IPS-NIHi11 (cell line): Measurements from ENCODE around the gene RXFP4.
"Not testable (repeated sequence)": the region's sequence is repeated elsewhere in the genome, so short reads cannot be mapped to it uniquely, and the experiment has no call there.

ENCODE experiments used
- DNase-seq: peaks from one replicate; pipeline ENCODE4 v3.0.0; 2012; ENCODE audit warnings: mixed read lengths, low spot score

RXFP4 gene

GRCh38 chr1:155930725-155931124, 10.7 kb upstream of the RXFP4 start:
- DNase-seq: not testable (repeated sequence)

GRCh38 chr1:155931332-155932038, 10.0 kb upstream of the RXFP4 start:
- no peak for DNase-seq

GRCh38 chr1:155932081-155932480, 9.4 kb upstream of the RXFP4 start:
- DNase-seq: no peak

DNA sequence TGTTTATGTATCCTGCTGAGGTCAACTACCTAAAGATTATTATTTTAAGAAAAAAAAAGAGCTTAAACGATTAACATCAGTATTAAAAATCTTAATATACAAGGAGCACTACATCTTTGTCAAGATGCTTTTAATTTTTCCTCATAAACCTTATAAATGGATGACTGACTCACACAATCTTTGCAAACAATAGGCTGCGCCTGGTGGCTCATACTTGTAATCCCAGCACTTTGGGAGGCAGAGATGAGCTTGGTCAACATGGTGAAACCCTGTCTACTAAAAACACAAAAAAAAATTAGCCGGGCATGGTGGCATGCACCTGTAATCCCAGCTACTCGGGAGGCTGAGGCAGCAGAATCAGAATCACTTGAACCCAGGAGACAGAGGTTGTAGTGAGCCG, 9.0 kb upstream of the RXFP4 start:
- no peak for DNase-seq

- DNase-seq: no peak
Observed at GRCh38 chr1:155933591-155934096, 7.8 kb upstream of the RXFP4 start.

DNA sequence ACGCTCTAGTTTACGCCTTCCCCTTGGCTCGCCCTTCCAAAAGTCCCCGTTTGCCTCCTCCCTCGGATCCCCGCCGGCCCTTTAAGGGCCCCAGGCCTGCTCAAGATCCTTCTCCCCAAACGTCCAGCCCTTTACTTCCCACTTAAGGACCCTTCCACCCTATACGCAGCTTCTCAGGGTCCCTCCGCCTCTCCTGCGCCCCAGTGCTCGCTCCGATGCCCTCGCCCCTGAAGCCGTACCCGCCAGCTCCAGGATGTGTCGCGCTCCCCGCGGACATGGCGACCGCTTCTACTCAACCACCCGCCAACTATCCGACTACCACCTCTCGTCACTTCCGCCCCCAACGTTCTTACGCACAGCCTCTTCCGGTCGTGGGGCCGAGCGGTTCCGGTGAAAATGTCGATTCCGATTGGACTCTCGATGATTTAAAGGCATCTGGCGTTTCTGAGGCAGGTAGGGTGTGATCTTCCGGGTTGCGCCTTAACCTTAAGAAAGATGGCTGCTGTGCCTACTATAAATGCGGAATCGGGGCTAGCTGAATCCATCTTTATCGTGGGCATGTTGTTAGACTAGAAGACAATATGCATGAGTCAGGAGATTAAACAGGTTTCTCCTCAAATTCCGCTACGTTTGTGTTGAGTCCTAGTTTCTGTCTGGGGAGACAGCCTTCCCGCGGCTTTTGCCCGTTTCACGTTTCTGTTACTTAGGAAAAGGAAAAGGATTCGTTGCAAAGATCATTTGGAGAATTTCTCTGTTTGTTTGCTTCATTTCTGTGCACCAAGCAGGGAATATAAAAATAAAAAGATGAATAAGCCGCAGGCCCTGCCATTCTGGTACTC, 7.1 kb upstream of the RXFP4 start, which contains the start of gene KHDC4:
Gene KHDC4, minus strand, starts transcription at position 317 of the 839 bp plus-strand sequence. Its CDS starts 40 bp downstream, at position 277.
- DNase-seq: peak; percentile 93

- no peak for DNase-seq
Observed at GRCh38 chr1:155934936-155935590, 6.4 kb upstream of the RXFP4 start.

DNA sequence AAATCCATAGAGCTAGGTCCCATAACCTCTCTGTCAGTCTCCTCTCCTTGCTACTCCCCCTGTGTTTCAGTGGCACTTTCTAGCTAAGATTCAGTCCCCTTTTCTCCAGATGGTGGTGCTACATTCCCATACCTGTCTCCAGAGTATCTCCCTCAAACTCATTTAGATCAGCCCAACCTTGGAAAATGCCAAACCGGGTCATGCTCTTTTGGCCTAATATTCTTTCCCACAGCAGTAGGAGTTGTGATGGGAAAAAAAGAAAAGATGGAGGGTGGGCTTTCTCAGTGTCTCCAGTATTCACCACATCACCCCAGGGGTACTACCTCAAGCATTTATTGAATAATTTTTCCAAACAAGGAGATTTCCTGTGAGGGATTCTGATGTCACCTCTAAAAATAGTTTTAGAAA, 3.2 kb upstream of the RXFP4 start:
- peak; percentile 67 for DNase-seq

GRCh38 chr1:155940482-155940992, 901 bp upstream of the RXFP4 start:
- no peak for DNase-seq

- no peak for DNase-seq
Observed at GRCh38 chr1:155941845-155942531, 550 bp downstream of the RXFP4 start.

DNA sequence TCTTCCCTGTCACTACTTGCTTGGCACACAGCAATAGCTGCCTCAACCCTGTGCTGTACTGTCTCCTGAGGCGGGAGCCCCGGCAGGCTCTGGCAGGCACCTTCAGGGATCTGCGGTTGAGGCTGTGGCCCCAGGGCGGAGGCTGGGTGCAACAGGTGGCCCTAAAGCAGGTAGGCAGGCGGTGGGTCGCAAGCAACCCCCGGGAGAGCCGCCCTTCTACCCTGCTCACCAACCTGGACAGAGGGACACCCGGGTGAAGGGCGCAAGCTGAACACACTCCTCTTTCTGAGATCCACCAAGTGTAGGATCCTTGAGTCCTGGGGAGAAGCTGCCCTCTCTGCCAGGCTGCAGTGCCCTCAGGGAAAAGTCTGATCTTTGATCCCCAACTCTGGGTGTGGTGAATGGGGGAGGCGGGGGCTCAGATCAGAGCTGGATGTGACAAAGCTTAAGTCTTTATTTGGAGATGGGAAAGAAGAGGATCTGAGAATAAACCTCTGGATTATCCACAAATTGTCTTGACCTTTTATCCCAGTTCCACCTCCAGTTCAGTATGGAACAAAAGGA, 1.2 kb downstream of the RXFP4 start:
- no peak for DNase-seq

DNA sequence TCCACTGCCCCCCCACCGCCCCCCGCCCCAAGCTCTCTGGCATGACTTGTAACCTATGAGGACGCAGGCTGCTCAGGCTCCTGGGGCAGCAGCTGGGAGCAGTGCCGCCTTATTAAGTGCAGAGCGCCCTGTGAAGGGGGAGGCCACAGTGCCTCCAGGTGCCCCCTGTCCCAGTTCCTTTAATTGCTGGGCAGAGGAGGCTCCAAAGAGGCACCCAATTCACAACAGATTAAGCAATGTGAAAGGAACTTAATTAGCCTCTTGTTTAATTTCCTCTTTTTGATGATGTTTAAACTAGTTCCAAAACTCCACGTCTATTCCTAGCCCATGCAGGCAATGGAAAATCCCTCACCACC, 3.0 kb downstream of the RXFP4 start:
- DNase-seq: no peak

GRCh38 chr1:155946633-155947219, 5.3 kb downstream of the RXFP4 start:
- DNase-seq: no peak

GRCh38 chr1:155947292-155947691, 5.9 kb downstream of the RXFP4 start:
- DNase-seq: no peak

DNA sequence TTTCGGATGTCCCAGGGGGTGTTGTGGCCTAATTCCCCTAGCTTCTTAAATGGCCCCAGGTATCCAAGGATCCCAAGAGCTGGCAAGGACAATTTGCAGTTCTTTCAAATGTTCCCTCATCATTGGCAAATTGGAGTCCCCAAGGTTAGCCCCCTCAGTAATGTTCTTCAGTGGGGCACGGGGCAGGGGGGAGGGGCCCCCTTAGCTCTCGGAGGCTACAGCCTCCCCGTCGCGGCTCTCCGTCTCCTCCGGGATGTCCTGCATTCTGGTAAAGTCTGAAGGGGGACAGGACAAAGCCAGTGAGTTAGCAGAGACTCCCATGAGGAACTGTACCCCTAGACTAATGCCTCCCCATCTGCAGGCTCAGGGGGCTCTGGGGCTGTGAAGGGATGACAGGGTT, 6.3 kb downstream of the RXFP4 start:
- DNase-seq: no peak

DNA sequence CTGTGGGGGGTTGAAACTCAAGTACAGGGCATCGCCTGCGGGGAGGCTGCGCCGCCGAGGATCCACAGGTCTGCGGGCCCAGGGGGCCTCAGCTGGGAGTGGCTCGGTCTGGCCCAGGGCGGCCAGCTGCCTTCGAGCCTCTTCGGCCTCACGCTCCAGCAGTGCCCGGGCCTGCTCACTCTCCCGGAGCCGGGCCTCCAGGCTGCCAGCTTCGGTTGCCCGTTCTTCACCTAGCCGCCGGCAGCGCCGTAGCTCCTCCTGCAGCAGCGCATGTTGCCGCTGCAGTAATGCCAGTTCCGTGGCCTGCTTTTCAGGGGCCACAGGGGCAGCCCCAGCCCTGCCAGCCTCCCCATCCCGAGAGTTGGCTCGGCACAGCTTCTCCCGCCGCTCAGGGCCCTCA, 9.4 kb downstream of the RXFP4 start:
- DNase-seq: no peak

DNA sequence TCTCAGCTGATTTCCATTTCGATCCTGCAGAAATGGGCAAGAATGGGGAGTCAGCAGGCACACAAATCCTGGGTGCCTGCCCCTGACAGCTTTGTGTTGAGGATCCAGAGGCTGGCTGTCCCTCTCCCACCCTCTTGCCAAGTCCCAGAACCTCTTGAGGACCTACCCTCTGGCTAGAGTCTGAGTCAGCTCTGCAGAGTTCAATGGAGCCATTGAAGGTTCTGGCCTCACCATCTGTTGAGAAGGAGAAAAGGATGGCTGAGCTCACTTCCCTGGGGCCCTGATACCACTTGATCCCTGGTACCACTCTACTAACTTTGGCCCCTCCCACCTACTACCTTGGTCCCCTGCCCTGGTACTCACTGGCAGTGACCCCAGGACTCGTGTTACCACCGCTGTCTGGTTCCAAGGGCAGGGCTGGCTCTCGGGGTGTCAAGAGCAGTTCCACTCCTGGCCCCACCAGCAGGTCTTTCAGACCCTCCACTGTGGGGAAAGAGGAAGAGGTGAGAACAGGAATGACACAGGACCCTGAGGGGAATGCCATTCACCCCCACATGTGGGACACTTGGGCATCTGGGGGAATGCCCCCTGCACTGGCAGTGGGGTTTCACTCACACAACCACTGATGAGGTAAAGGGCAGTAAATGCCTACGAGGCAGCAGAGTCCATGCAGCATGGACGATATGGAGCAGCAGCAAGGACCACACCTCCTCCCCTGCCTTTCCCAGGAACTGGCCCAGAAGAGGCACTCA, 10.5 kb downstream of the RXFP4 start:
- no peak for DNase-seq

DNA sequence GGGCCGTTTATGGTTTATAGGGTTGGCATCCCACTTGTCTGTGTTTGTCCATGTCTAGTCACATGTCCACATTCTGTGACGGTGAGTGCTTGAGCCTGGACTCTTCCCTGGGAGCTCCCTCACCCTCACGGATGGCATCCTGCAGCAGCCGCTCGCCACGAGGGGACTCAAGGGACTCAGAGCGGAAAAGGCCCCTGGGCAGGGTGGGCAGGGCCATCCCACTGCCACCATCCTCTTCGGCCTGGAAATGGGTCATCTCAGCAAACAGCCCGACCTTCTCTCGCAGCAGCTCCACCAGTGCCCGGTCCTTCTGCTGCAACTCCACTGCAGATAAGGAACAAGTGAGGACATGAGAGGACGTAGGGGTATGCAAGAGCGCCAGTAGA, 11.1 kb downstream of the RXFP4 start:
- DNase-seq: no peak

DNA sequence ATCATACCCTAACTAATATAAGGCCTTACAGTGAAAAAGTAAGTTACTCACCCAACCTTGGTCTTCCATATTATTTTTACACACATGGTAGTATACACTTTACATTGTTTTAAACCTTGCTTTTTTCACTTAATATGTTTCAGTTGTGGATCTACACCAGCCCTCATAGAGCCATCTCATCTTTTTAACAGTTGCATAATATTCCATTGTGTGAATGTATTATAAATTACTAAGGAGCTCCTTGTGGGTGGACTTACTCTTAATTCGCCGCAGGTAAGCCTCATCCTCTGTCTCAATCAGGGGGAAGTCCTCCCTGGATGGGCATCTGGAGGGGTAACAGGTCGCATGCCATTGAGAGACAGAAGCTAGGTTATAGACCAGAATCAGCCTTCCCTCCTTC, 13.2 kb downstream of the RXFP4 start:
- no peak for DNase-seq

DNA sequence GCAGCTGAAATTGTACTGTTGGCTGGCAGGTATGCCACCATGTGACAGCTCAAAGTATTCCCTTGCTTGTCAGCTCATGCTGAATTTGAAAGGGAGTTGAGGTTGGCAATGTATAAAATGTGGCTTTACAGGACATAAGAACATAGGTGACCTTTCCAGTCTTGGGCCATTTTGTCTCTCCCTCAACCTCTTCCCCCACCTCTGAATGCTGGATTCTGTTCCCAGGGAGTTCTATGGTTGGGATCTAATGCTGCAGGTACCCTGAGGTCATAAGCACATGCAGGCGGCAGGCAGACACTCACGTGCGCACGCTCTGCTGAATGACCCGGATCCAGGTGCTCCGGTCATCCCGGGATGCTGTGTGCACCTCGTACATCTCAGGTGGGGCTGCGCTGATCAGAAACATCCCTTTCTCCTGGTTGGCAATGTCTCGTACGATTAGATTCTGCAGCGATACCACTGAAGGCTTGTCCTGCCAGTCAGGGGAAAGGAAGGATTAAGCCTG, 16.0 kb downstream of the RXFP4 start:
- no peak for DNase-seq
